HG03045 (cell line): ENCODE measurements around the gene FGF7.
"Not testable (repeated sequence)": the region's sequence is repeated elsewhere in the genome, so short reads cannot be mapped to it uniquely, and the experiment has no call there.

Experiments used
- ATAC-seq: cut with Tn5 transposase; IDR thresholded peaks from one replicate; pipeline ENCODE4 v1.9.1; 2021; ENCODE audit warnings: mild to moderate bottlenecking, moderate library complexity; ENCODE audit not compliant: unreplicated experiment

FGF7 gene, protein sequence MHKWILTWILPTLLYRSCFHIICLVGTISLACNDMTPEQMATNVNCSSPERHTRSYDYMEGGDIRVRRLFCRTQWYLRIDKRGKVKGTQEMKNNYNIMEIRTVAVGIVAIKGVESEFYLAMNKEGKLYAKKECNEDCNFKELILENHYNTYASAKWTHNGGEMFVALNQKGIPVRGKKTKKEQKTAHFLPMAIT

DNA sequence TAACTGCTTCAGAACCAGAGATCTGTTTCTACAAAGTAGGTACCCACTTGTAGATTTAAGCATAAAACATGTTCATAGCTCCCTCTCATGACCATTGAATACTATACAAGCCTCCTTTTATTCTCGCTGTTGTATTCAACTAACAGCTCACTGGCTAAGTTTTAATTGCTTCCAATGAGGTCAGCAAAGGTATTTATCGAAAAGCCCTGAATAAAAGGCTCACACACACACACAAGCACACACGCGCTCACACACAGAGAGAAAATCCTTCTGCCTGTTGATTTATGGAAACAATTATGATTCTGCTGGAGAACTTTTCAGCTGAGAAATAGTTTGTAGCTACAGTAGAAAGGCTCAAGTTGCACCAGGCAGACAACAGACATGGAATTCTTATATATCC is at the start of gene FGF7:
Gene FGF7 (plus strand): TSS at position 222 of the 400 bp plus-strand sequence. CDS start 1,056 bp downstream, outside the sequence.
- no peak for ATAC-seq

DNA sequence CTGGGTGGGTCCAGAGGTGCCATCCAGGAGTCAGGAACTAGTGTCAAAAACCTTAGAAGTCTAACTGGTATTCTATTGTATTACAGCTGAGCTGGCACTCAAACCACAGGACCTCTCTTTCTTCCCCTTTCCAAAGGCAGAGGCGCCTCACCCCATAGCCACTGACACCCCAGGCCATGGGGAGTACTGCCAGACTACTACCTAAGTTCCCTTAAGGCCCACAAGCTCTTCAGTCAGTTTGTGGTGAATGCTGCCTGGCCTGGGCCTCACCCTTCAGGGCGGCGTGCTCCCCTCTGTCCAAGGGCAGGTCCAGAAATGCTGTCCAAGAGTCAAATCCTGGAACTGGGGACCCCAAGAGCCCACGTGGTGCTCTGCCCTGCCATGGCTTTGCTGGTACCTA is 43.0 kb upstream of the FGF7 start:
- ATAC-seq = no peak

DNA sequence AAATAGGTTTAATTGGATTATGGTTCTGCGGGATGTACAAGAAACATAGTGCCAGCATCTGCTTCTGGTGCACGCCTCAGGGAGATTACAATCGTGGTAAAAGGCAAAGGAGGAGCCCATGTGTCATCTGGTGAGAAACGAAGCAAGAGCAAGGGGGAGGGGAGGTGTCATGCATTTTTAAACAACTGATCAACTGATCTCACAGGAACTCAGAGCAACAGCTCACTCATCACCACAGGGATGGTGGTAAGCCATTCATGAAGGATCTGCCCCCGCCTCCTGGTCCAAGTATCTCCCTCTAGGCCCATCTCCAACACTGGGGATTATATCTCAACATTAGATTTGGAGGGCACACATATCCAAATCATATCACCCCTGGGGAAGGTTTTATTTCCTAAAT is 42.1 kb upstream of the FGF7 start:
- ATAC-seq = no peak

DNA sequence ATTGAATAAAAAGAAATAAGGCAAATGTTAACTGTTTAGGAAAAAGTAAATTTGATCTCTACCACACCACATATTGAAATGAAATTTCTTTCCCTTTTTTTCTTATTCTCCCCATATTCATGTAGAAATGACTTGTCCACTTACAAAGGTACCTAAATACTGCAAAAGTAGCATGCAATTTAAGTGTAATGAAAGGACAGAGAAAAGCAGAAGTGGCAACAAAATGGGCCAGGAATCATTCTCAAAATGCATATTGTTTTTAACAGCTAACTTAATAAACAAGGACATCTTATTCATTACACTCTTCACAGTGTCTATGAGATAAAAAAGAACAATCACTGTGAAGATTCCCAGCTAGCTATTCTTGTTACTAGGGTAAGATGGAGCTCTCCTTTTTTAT is 40.6 kb upstream of the FGF7 start:
- no peak for ATAC-seq

DNA sequence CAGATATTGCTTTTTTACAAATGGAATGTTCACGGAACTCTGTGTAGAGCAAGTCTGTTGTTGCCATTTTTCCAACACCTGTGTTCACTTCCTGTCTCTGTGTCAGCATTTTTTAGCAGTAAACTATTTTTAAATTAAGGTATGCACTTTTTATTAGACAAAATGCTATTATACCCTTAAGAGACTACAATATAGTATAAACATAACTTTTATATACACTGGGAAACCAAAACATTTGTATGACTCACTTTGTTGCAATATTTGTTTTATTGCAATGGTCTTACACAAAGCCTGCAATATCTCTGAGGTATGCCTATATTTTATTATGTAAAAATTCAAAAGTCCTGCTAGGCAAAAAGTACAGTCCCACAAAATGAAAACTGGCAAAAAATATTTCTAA is 39.8 kb upstream of the FGF7 start:
- no peak for ATAC-seq

DNA sequence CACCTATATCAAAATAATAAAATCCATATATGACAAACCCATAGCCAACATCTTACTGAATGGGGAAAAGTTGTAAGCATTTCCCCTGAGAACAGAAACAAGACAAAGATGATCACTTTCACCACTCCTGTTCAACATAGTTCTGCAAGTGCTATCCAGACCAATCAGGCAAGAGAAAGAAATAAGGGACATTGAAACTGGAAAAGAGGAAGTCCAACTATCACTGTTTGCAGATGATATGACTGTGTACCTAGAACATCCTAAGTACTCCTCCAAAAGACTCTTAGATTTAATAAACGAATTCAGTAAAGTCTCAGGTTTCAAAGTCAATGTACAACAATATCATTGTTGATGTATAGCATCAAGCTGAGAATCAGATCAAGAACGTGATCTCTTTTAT is 35.6 kb upstream of the FGF7 start:
- no peak for ATAC-seq

DNA sequence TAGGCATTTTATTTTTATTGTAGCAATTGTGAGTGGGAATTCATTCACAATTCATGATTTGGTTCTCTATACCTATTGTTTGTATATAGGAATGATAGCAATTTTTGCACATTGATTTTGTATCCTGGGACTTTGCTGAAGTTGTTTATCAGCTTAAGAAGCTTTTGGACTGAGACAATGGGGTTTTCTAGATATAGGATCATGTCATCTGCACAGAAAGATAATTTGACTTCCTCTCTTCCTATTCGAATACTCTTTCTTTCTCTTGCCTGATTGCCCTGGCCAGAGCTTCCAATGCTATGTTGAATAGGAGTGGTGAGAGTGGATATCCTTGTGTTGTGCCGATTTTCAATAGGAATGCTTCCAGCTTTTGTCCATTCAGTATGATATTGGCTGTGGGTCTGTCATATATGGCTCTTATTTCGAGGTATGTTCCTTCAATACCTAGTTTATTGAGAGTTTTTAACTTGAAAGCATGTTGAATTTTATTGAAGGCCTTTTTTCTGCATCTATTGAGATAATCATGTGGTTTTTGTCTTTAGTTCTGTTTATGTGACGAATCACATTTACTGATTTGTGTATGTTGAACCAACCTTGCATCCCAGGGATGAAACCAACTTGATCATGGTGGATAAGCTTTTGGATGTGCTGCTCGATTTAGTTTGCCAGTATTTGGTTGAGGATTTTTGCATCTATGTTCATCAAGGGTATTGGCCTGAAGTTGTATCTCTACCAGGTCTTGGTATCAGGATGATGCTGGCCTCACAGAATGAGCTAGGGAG is 20.3 kb upstream of the FGF7 start:
- not testable (repeated sequence) for ATAC-seq

DNA sequence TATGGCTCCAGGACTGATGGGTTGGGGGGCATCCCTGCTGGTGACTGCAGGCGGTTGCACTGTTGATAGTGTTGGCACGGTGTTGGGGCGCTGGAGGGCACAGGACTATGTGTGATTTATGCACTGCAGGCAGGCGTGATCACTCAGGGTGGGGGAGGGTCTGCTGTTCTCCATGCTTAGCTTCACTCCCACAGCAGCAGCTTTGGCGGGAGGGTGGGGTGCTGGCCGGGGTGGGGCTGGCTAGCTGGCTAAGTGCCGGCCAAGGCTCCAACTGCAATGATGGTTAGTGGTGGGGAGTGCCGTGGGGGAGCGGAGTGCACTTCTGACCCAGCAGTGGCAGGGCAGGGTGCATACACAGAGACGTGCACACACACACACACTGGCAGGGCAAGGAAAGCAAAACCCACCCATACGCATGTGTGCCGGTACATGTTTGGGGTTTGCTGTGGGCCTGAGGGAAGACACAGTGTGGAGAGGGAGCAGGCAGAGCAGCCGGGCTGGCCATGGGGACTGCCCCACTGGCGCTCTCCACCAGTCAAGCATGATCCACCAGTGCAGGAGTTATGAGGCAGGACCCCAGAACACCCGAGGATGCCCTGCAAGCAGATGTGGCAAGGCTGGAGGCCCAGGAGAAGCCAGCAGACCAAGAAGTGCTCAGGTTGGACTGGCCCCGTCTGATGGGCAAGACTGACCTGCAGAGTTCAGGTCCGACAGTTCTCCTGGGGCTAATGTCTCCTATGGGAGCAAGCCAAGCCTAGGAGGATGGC is 16.5 kb upstream of the FGF7 start:
- no peak for ATAC-seq

DNA sequence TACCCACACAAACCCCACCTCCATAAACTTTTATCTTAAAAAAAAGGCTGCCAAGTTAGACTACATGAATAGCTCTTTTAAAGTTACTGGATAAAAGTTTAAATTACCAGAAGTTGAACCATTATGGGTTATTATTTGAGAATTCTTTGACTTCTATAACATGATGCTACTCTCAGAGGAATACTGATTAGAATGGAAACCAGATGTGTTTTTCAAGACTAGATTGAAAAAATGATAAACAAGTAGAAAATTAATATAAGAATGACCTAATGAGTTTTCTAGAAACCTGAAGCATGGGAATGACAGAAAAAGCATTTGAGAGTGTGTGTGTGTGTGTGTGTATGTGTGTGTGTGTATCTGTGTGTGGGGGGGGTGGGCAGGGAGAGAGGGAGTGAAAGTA is 12.4 kb upstream of the FGF7 start:
- ATAC-seq = no peak

DNA sequence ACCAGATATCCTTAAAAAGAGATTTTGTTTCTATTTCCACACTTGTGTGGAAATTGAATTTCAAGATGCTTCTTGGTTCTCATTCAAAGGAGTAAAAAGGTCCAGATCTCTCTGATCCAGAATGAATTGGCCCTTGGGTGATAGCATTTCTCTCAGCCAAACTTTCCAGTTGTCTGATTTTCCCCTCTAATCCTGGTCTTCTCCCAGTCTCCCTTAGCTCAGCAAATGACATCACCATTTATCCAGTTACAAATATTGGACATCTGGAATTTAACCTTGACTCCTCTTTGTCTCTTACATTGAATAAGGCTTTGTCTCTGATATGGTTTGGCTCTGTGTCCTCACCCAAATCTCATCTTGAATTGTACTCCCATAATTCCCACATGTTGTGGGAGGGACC is 10.2 kb upstream of the FGF7 start:
- ATAC-seq = no peak

DNA sequence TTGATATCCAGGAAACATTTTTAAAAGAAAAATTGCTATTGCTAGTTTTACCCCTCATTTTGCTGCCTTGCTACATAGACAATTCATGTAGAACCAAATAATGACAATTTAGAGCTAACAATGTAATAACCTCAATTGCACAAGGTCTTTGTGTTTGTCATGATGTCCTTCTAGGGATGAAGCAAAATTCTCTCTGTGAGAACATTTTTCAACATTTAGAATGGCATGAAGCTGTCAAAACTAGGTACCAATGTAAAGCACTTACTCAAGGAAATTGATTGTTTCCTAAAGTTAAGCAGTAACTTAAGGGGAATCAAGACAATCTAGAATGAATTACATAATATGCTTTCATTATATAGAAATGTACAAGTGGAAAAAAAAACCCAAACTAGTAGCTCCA is 7.9 kb upstream of the FGF7 start:
- no peak for ATAC-seq

DNA sequence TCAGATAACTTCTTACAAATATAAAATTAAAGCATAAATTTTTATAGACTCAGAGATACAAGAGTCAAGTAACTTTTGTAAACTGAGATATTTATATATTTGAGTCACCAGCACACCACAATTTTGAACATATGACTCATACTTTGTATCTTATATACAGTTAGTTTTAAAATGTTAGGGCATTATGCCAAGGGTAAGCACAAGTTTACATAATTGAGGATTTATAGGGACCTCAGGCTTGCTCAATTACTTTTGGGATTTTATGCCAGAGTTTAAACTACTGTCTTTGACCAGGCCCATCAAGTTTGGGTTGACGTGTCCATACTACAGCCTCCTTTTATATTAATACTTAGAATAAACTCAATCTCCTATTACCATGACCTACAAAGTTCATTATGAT is 7.4 kb upstream of the FGF7 start:
- ATAC-seq = no peak

DNA sequence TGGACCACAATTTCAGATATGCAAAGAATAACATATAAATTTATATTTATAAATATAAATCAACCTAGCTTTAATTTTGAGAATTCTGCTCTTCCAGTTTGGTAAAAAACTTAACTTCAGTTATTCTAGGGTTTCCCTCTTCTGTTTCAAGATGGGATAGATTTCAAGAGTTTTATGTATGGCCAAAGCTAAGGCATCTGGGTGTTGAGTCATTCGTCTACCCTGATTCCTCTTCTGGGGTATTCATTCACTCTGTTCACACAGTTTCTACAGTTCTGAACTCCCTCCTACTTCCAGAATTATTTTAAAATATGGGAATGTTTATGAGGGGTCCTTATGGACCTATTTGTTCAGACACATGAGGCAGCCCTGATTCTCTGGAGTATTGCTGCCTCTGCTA is 4.2 kb upstream of the FGF7 start:
- no peak for ATAC-seq

DNA sequence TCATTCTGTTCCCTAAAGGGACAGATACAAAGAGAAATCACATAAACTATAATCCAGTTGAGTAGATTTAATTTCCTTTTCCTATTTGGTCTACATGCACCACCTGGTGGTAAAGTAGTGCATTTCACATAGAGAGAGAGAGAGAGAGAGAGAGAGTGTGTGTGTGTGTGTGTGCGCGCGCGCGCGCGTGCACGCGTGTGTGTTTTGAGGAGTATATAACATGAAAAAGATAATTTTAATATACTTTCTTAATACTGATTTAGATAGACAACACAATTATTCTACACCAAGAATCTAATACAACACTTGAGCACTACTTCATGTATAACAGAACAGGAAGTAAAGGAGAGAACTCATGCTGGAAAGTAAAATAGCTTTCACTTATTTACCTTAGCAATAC is 1.1 kb upstream of the FGF7 start:
- no peak for ATAC-seq

DNA sequence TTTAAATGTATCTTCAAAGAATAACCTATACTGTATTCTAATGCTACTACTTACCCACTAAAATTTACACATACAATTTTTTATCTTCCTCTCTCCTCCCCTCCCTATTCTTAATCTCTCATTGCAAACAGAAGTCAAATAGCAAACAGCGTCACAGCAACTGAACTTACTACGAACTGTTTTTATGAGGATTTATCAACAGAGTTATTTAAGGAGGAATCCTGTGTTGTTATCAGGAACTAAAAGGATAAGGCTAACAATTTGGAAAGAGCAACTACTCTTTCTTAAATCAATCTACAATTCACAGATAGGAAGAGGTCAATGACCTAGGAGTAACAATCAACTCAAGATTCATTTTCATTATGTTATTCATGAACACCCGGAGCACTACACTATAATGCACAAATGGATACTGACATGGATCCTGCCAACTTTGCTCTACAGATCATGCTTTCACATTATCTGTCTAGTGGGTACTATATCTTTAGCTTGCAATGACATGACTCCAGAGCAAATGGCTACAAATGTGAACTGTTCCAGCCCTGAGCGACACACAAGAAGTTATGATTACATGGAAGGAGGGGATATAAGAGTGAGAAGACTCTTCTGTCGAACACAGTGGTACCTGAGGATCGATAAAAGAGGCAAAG is 984 bp downstream of the FGF7 start:
- ATAC-seq = no peak

DNA sequence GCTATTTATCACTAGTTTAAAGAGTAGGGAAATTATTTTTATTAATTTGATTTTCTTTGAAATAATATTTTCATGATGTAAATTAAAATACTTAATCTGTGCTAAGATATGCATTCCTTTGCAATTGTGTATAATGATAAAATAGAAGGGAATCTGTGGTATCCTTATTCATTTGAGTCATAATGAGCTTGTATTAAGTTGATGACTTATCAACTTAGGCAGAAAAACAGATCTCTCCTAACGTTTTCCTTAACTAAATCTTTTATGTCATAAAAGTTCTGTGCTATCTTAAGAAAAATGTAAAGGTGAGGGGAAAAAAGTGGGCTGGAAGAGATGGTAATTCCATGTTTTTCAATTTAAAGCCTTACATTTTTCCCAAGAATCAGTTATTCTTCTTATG is 1.9 kb downstream of the FGF7 start:
- no peak for ATAC-seq

DNA sequence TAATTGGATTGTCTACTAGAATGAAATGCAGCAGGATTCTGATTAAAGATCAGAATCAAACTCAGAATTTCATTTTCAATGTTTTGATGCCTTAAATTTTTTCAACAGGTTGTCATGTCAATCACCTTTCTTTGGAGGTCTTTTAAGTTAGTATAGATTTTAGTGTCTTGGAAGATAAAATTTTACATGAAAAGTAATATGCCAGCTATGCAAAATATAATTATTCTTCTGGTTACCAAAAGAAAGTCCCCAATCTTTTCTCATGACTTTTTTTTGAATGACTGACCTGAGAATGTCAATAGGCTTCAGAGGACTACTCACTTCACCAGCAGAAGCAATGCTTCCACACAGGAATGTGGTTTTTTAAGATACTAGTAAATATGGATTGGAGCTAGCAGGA is 4.3 kb downstream of the FGF7 start:
- no peak for ATAC-seq

DNA sequence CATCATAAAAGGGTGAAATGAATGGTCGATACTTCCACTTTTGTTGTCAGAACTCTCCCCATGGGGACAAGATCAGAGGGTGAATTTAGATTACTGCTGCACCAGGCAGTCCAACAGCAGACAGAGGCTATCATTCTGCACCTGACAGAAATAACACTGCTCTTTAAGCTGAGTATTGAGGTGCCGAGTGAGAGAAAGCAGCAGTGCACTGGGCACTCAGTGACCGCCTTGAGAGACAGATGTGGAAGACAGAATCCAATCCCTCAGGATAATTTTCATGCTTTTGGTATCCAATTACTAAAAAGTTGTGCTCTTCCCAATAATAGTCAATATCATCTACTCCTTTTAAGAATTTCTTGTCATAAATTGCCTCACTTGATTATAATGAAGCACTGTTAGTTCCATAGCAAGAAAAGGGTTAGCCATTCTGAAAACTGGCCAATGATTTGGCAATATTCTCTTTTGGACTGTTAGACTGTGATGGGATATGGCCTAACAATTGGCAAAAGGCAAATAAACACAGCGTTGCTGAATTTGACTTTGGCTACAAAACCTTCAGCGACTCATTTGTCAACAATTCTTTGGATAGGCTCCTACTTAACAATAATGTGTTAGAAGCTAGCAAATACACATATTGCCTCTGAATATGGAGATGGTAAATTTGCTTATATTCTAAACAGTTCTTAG is 5.5 kb downstream of the FGF7 start:
- no peak for ATAC-seq

DNA sequence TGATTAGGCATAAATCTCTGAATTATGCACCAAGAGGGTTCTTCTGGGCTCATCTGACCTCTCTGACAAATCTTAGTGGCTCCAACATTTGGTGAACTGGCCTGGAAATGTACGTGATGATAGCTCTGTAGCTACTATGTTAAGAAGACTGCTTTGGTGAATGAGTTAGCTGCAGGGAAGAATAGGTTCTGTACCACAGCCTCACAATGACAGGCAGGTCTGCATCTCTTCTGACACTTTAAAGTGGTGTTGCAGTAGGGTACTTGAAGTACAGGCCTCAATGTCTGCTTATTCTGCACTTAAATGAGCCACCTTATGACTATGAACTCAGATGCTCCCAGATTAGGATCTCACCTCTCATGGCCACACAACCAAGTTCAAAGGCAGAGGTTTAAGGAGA is 7.0 kb downstream of the FGF7 start:
- ATAC-seq = no peak

DNA sequence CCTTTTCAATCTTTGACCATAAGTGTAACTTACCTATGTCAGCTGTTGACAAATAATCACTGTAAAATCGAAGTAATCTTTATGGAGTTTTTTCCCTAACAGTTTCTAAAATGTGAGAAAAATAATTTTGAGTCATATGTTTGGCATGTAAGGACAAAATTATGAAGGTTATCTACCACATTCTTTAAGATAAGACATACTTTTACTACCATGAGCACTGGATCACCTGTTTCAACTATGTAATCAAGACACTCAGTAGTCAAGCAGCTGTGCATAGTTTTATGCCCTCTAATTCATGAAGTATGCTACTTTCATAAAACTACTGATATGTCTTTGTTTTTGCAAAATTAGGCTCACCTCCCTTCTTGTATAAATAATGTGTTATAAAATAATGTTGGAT is 12.1 kb downstream of the FGF7 start:
- ATAC-seq = no peak

DNA sequence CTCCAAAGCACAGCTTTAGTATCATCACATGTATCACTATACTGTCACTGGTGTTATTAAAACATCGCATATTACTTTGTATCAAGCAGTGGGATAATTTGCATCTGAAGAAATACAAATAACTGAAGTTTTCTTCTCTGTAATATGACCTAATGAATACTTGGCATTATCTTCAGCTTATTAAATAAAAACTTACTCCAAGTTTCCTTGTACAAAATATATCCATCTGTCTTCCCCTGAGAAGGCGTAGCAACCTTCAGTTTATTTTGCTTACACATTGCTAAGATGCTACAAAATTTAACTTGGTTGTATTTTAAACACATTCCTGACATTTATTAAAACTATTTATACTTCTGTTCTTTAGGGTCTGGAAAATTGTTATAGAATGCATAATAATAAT is 13.7 kb downstream of the FGF7 start:
- no peak for ATAC-seq
